ENCODE results near the gene EXOC3L1.

DNA sequence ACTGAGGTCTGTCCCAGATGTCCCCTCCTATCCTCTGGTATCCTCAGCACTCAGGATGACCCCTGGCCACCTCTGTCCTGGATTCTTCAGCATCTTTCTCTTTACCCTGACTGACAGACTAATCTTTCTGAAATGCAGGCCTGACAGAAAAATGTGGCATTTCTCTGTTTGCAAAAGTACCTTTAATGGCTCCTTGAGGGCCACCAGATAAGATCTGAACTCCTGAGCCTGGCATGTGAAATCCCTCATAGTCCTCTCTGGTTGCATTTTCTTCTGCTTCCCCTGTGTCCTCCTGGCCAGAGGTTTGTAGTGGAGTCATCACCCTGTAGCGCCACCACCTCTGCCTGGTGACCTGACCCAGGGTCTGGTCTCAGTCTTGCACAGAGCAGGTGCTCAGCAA lies 6.9 kb upstream of the EXOC3L1 start:
- TF ChIP-seq ZBTB40 (IDR thresholded peaks at IDR 0.05) (no peak), ZBTB40 (CRISPR knock-in tag; IDR thresholded peaks at IDR 0.05) (no peak), ZEB1 (IDR thresholded peaks at IDR 0.05; ENCODE audit: insufficient replicate concordance, low read depth) (no peak), TARDBP (CRISPR knock-in tag; IDR thresholded peaks at IDR 0.05) (no peak), FIP1L1 (IDR thresholded peaks at IDR 0.05; ENCODE audit: borderline replicate concordance, insufficient read depth, low read depth, low read length) (no peak), NFIC (IDR thresholded peaks at IDR 0.05; ENCODE audit: low read length) (no peak), FOXP1 (IDR thresholded peaks at IDR 0.05) (no peak), FOXP1 (CRISPR knock-in tag; IDR thresholded peaks at IDR 0.05) (no peak), ARNT (IDR thresholded peaks at IDR 0.05) (no peak)
- TF ChIP-seq, protein P1, sequence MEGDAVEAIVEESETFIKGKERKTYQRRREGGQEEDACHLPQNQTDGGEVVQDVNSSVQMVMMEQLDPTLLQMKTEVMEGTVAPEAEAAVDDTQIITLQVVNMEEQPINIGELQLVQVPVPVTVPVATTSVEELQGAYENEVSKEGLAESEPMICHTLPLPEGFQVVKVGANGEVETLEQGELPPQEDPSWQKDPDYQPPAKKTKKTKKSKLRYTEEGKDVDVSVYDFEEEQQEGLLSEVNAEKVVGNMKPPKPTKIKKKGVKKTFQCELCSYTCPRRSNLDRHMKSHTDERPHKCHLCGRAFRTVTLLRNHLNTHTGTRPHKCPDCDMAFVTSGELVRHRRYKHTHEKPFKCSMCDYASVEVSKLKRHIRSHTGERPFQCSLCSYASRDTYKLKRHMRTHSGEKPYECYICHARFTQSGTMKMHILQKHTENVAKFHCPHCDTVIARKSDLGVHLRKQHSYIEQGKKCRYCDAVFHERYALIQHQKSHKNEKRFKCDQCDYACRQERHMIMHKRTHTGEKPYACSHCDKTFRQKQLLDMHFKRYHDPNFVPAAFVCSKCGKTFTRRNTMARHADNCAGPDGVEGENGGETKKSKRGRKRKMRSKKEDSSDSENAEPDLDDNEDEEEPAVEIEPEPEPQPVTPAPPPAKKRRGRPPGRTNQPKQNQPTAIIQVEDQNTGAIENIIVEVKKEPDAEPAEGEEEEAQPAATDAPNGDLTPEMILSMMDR (CRISPR knock-in tag; IDR thresholded peaks at IDR 0.05), result no peak

Data from HepG2 (cell line).